H1 (cell line): ENCODE results near the gene ATMIN. TPM values are rescaled to one million over a fixed set of nuclear protein-coding genes. Genes with fewer than 3 reads are reported as not detected.

ENCODE experiments used
- ASH2L ChIP-seq: fragments of 200-600, 300-600 bp; sonication (generic); IDR thresholded peaks from one replicate; pipeline ENCODE4 v1.7.1; 2017; ENCODE audit warnings: low read length
- SP4 ChIP-seq: IDR thresholded peaks from 2 replicates; pipeline ENCODE4 v1.6.1; 2012; ENCODE audit warnings: low read length, inconsistent platforms
- polyA plus RNA-seq, 7 experiments: library from polyadenylated mRNA; depleted of rRNA in 3 of 7; stranded (reverse) in 5 of 7; unstranded in 2 of 7; fragments of >200 nt in 5 of 7; fragments of 200-250 nt in 2 of 7; gene quantifications; 1 replicate in 5 of 7; 2 replicates in 1 of 7; 4 replicates in 1 of 7; pipeline versions ENCODE4 v1.2.1 to v1.2.3, GENCODE V29; 2011 to 2013; ENCODE audit warnings: missing spikeins in 2 of 7, mixed read lengths in 2 of 7
- total RNA-seq: library from RNA; stranded (reverse); fragmentation: NEBNext Ultra II Directional; extraction: Animal tissue kit (Norgen Biotek cat#: 25700); gene quantifications from 2 replicates; pipeline ENCODE4 v1.2.1, GENCODE V29; 2021

ATMIN gene
- total and polyA plus RNA-seq, 2 of the 8 experiments (the other 6 are each of a cell fraction or from before 2014, with no cell fraction given): 34.8 to 59.8 TPM

DNA sequence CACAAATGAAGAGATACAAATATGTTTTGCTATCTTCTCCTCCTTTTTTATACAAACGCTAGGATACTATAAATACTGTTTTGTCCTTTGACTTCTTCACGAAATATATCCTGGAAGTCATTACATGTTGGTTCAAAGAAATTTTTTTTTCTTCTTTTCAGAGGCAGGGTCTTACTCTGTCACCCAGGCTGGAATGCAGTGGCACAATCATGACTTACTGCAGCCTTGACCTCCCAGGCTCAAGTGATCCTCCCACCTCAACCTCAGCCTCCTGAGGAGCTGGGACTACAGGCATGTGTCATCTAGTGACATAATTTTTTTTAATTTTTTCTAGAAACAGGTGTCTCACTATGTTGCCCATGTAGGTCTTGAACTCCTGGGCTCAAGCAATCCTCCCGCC is 45.1 kb upstream of the ATMIN start (continued):
- TF ChIP-seq ASH2L (no peak), SP4 (no peak)
